NCI-H526 treated with DMSO at 0.1 percent for 48 hours (cell line): ENCODE results near the gene DDIT3.
"Not testable (repeated sequence)": the region's sequence is repeated elsewhere in the genome, so short reads cannot be mapped to it uniquely, and the experiment has no call there.

ENCODE experiments used
- DNase-seq: peaks from one replicate; lab custom pipeline; 2025; lab: John Stamatoyannopoulos, UW

Gene DDIT3, protein sequence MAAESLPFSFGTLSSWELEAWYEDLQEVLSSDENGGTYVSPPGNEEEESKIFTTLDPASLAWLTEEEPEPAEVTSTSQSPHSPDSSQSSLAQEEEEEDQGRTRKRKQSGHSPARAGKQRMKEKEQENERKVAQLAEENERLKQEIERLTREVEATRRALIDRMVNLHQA

GRCh38 chr12:57520053-57520818 is at the start of gene DDIT3:
TSS of gene DDIT3 (minus strand) at chr12:57520514. CDS start at chr12:57517406, 3,108 bp downstream.
- DNase-seq: peak; percentile 97

GRCh38 chr12:57569858-57570257 is 49.5 kb upstream of the DDIT3 start:
- DNase-seq: no peak

DNA sequence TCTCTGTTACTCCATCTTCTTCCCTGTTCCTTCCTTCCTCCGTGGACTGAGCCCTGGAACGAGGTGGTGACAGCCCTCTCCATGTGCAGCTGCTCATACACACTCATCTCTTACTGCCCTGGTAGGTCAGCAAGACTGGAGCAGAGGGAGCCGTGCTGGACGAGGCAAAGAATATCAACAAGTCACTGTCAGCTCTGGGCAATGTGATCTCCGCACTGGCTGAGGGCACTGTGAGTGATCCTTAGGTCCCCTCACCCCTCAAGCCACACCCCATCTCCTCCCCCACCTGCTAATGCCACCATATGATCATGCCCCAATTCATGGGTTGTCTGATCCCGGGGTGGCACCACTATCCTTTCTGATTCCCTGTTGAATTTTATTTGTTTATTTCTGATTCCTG is 48.5 kb upstream of the DDIT3 start:
- no peak for DNase-seq

DNA sequence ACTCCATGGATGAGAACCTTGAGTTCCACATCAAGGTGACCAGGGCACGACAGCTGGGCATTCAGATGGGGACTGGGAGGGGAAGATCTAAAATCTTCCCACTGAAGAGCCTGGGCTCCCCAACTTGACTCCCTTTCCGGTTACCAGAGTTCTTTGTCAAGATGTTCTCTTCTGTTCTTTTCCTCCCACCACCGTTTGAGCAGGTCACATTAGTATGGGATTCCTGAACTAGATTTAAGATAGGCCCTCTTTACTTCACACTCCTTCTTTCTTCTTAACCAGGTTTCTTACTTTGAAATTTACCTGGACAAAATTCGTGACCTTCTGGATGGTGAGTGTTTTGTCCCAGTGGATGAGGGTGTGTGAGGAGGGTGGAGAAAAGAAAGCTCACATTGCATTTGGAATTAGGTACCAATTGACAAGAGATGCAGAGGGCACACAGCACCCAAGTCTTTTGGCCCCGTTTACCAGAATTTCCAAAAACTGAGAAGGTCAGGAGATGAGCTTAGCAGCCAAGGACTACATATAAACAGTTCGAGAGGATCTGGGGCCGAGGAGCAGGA is 43.9 kb upstream of the DDIT3 start:
- DNase-seq: no peak

DNA sequence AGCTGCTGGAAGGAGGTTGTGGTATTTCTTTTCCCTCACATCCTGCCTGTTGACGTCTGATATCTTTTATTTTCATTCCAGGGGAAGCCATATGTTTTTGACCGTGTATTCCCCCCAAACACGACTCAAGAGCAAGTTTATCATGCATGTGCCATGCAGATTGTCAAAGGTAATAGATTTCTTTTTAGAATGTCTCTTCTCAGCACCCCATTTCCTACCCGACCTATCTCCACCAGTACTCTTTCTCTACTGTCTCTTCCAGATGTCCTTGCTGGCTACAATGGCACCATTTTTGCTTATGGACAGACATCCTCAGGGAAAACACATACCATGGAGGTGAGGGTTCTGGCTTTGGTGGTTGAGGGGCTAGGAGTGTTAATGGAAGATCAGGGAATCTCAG is 43.0 kb upstream of the DDIT3 start:
- DNase-seq: no peak

- not testable (repeated sequence) for DNase-seq
Observed at GRCh38 chr12:57561117-57561516, 40.8 kb upstream of the DDIT3 start.

DNA sequence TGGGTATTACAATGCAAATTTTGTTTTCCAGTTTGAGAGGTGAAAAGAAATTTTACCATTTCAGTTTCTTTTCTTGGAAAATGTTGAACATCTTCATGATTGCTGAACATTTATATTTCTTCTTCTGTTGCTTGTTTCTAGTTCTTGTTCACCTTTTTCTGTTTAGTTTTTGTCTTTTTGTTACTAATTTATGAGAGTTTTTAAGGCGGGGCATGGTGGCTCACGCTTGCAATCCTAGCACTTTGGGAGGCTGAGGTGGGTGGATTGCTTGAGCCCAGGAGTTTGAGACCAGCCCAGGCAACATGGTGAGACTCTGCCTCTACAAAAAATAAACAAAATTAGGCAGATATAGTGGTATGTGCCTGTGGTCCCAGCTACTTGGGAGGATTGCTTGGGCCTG is 40.2 kb upstream of the DDIT3 start:
- DNase-seq: no peak

DNA sequence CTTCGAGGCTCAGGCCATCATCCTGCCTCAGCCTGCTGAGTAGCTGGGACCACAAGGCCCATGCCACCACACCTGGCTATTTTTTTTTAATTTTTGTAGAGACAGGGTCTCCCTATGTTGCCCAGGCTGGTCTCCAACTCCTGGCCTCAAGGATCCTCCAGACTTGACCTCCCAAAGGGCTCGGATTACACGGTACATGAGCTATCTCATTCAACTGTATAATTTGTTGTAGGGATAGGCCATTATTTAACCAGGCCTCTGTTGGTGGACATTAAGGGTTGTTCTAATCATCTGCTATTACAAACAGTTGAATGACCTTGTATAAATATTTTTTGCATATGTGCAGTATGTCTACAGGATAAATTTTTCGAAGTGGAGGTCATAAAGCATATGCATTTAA is 38.5 kb upstream of the DDIT3 start:
- no peak for DNase-seq

DNA sequence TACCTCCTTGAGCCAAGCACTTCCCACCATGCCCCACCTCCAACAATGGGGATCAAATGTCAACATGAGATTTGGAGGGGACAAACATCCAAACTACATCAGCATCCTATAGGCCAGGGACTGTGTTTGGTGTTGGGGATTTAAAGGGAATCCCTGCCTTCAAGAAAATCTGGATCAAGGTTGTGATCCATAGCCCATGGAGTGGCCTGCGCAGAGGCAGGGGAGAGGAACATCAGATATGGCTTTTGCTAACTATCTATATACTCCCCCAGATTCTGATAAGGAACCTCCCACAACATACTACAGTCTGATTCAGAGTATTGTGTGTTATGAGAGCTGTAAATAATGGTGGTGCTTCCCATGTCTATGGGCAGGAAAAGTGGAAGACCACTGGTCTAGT is 34.6 kb upstream of the DDIT3 start:
- DNase-seq: no peak

DNA sequence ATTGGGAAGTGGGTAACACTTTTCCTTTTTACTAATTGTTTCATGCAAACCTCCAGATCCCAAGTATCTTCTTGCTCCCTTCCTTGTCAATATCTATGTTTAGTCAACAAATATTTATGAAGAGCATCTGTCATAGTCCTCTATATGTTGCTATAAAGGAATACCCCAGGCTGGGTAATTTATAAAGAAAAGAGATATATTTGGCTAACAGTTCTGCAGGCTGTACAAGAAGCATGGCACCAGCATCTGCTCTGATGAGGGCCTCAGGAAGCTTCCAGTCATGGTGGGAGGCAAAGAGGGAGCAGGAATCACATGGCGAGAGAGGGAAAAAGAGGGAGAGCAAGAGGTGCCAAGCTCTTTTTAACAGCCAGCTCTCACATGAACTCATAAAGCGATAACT is 34.1 kb upstream of the DDIT3 start:
- DNase-seq: no peak

DNA sequence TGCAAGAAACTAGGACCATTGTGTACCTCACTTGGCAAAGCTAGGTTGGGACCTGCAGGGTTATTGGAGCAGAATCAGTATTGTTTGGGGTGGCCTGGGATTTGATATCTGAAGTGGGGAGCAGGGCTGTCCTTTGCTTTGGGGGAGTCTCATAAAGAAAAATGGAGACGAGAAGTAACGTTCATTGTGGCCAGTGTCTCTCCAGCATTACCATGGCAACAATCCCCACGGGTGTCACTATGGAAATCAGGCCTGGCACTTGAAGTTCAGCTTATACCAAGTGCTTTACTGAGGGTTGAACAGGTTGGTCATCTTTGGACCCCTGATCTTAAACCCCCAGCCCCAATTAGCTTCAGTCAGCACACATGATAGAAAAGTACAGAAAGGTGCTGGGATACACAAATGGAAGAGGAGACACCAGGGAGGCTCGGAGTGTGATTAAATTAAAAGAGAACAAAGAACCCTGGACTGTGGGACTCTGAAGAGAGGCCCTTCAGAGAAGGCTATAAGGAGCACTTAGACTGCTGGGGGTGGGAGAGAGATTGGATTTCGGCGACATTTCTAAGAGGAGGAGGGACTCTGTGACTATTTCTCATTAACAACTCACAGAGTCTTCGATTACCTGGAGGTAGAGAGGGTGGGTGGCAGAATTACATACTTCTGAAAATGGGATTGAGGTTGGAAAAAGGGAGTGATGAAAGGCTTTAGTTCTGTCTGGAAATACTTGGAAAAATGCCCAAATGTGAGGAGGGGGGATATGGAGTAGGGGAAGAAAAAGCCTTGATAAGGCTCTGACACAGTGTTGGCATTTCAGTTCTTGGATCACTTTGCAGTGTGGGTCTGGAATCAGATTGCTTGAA is 33.3 kb upstream of the DDIT3 start:
- peak; percentile 56 for DNase-seq

- DNase-seq: peak; percentile 26
Observed at GRCh38 chr12:57552835-57553313, 32.6 kb upstream of the DDIT3 start.

- DNase-seq: no peak
Observed at GRCh38 chr12:57552306-57552651, 32.0 kb upstream of the DDIT3 start.

GRCh38 chr12:57551637-57552305 is 31.5 kb upstream of the DDIT3 start:
- no peak for DNase-seq

GRCh38 chr12:57550641-57551549 is 30.6 kb upstream of the DDIT3 start:
- DNase-seq: no peak

GRCh38 chr12:57549909-57550640 is 29.8 kb upstream of the DDIT3 start, which contains the start of gene KIF5A:
TSS of gene KIF5A (plus strand) at chr12:57550044. CDS start at chr12:57550272, 228 bp downstream.
- no peak for DNase-seq

- DNase-seq: no peak
Observed at GRCh38 chr12:57549203-57549908, 29.0 kb upstream of the DDIT3 start.

GRCh38 chr12:57548488-57548887 is 28.2 kb upstream of the DDIT3 start:
- DNase-seq: no peak

DNA sequence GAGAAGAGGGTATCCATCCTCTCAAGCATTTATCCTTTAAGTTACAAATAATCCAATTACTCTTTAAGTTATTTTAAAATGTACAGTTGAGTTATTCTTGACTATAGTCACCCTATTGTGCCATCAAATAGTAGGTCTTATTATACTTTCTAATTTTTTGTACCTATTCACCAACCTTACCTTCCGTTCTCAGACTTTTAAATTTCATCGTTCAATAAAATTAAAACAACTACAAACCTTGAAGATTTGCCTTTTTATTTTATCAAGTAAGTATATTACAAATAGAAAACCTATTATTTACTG is 27.6 kb upstream of the DDIT3 start:
- DNase-seq: no peak
